Karpas-422 (cell line): ENCODE measurements around the gene TKTL2. TPM values are rescaled to one million over a fixed set of nuclear protein-coding genes. Genes with fewer than 3 reads are reported as not detected.

Source experiments
- total RNA-seq: library from RNA; depleted of rRNA; stranded (reverse); fragments of >200 nt; shearing (Covaris generic); gene quantifications from 2 replicates; pipeline ENCODE4 v1.2.3, GENCODE V29; 2014; ENCODE audit warnings: low replicate concordance; rRNA removed

TKTL2 gene
- total RNA-seq, 1 experiment from 2014 or later, result not detected

Other genes starting within 250 kb of the TKTL2 start
- gene NPY1R, start 141.2 kb downstream of the TKTL2 start, total RNA-seq, result not detected in 2 replicates
- gene NPY5R, start 129.9 kb downstream of the TKTL2 start, total RNA-seq, result 0.15 TPM in 1 of 2 replicates, not detected in the other
- 86.0 and 89.8 TPM in 2 replicates for gene TMA16, start 20.9 kb upstream of the TKTL2 start, total RNA-seq